HepG2 (cell line): ENCODE measurements around the gene MAP2K2. TPM values are rescaled to one million over a fixed set of nuclear protein-coding genes. Genes with fewer than 3 reads are reported as not detected.
A peak's percentile ranks its signal among the peaks of the same experiment; 100 is the strongest.

Experiments
- FLYWCH1 ChIP-seq: sonication (generic); formaldehyde crosslinking; IDR thresholded peaks from 2 replicates; pipeline ENCODE4 v1.8.1; 2023; ENCODE audit warnings: mild to moderate bottlenecking, missing genetic modification reagents
- GABPB1 ChIP-seq: IDR thresholded peaks from 2 replicates; pipeline ENCODE4 v1.6.1; 2016; ENCODE audit warnings: mild to moderate bottlenecking, missing genetic modification reagents, moderate library complexity, missing compliant biosample characterization
- HCFC1 ChIP-seq: fragments of 150-350 bp; IDR thresholded peaks from 2 replicates; pipeline ENCODE4 v1.6.1; 2014; ENCODE audit warnings: low read depth, low read length
- HHEX ChIP-seq: IDR thresholded peaks from 2 replicates; pipeline ENCODE4 v1.6.1; 2016; ENCODE audit warnings: control low read depth
- HOXA3 ChIP-seq: sonication (generic); formaldehyde crosslinking; IDR thresholded peaks from 2 replicates; pipeline ENCODE4 v1.5.0; 2020; ENCODE audit warnings: missing genetic modification reagents
- NCOR1 ChIP-seq: fragments of 200-600 bp; sonication (generic); IDR thresholded peaks from 2 replicates; pipeline ENCODE4 v1.7.0; 2017; ENCODE audit warnings: antibody characterized with exemption, low read length, borderline replicate concordance
- PCBP1 ChIP-seq: fragments of 200-400 bp; formaldehyde crosslinking; IDR thresholded peaks from 2 replicates; pipeline ENCODE4 v1.6.1; 2017; ENCODE audit warnings: mild to moderate bottlenecking, low read depth, low read length, borderline replicate concordance
- SOX6 ChIP-seq, 2 experiments: fragments of 450-650 bp in 1 of 2; sonication (generic) in 1 of 2; formaldehyde crosslinking in 1 of 2; IDR thresholded peaks; 2 replicates each; pipeline versions ENCODE4 v1.4.0 to v1.6.1; 2017 to 2020; ENCODE audit warnings: antibody characterized with exemption in 1 of 2, mild to moderate bottlenecking in 1 of 2, missing genetic modification reagents in 1 of 2
- TBP ChIP-seq: sonication (generic); formaldehyde crosslinking; IDR thresholded peaks from 2 replicates; pipeline ENCODE4 v1.5.0; 2020; ENCODE audit warnings: missing genetic modification reagents
- ZC3H4 ChIP-seq: sonication (generic); formaldehyde crosslinking; IDR thresholded peaks from 2 replicates; pipeline ENCODE4 v1.4.0; 2020; ENCODE audit warnings: missing genetic modification reagents, borderline replicate concordance
- ZNF569 ChIP-seq: sonication (generic); formaldehyde crosslinking; IDR thresholded peaks from 2 replicates; pipeline ENCODE4 v1.5.0; 2020; ENCODE audit warnings: mild to moderate bottlenecking, missing genetic modification reagents, moderate library complexity, borderline replicate concordance
- ZNF674 ChIP-seq: sonication (generic); formaldehyde crosslinking; IDR thresholded peaks from 2 replicates; pipeline ENCODE4 v1.5.0; 2020; ENCODE audit warnings: low read depth, mild to moderate bottlenecking, missing genetic modification reagents
- ZNF777 ChIP-seq: sonication (generic); formaldehyde crosslinking; IDR thresholded peaks from 2 replicates; pipeline ENCODE4 v1.4.0; 2020; ENCODE audit warnings: missing genetic modification reagents
- polyA plus RNA-seq, 8 experiments: library from polyadenylated mRNA; depleted of rRNA in 3 of 8; stranded (reverse) in 7 of 8; unstranded in 1 of 8; fragments of >200 nt; fragmentation: Illumina TruSeq in 4 of 8; extraction: Trizol in 4 of 8; gene quantifications; 2 replicates each; pipeline versions ENCODE4 v1.2.1 to v1.2.3, GENCODE V29; 2011 to 2016; ENCODE audit warnings: low read depth in 4 of 8, missing spikeins in 1 of 8, mixed read lengths in 1 of 8; ENCODE audit not compliant: insufficient read depth in 1 of 8
- total RNA-seq, 5 experiments: library from RNA; depleted of rRNA; stranded (reverse); fragments of >200 nt; fragmentation: Illumina TruSeq; extraction: Trizol; gene quantifications; 2 replicates each; pipeline ENCODE4 v1.2.3, GENCODE V29; 2016; ENCODE audit warnings: low read depth in 1 of 5
- TF ChIP-seq, protein P1 (sequence below): sonication (generic); formaldehyde crosslinking; IDR thresholded peaks from 2 replicates; pipeline ENCODE4 v1.4.0; 2020; ENCODE audit warnings: missing genetic modification reagents
- TF ChIP-seq, protein P2 (sequence below): IDR thresholded peaks from 2 replicates; pipeline ENCODE4 v1.6.1; 2016; ENCODE audit warnings: mild to moderate bottlenecking, missing biosample characterization, missing genetic modification reagents
- TF ChIP-seq, protein P3 (sequence below): IDR thresholded peaks from 2 replicates; pipeline ENCODE4 v1.6.1; 2016; ENCODE audit warnings: missing compliant biosample characterization, missing genetic modification reagents, borderline replicate concordance
- TF ChIP-seq, protein P4 (sequence below): sonication (generic); formaldehyde crosslinking; IDR thresholded peaks from 2 replicates; pipeline ENCODE4 v1.4.0; 2020; ENCODE audit warnings: missing genetic modification reagents, borderline replicate concordance
- TF ChIP-seq, protein P5 (sequence below): sonication (generic); formaldehyde crosslinking; IDR thresholded peaks from 2 replicates; pipeline ENCODE4; 2020; ENCODE audit warnings: missing genetic modification reagents, mild to moderate bottlenecking, borderline replicate concordance

MAP2K2 gene
- total and polyA plus RNA-seq, 2 of the 13 experiments (the other 11 are each of a cell fraction or from before 2014, with no cell fraction given), result 70.3 to 80.9 TPM

- TF ChIP-seq, protein P1, sequence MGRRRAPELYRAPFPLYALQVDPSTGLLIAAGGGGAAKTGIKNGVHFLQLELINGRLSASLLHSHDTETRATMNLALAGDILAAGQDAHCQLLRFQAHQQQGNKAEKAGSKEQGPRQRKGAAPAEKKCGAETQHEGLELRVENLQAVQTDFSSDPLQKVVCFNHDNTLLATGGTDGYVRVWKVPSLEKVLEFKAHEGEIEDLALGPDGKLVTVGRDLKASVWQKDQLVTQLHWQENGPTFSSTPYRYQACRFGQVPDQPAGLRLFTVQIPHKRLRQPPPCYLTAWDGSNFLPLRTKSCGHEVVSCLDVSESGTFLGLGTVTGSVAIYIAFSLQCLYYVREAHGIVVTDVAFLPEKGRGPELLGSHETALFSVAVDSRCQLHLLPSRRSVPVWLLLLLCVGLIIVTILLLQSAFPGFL (CRISPR knock-in tag), result no peak
- TF ChIP-seq, protein P2, sequence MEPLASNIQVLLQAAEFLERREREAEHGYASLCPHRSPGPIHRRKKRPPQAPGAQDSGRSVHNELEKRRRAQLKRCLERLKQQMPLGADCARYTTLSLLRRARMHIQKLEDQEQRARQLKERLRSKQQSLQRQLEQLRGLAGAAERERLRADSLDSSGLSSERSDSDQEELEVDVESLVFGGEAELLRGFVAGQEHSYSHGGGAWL, result peak; percentile 81; the same call in 1 of the 2 replicates
- no peak for TF ChIP-seq ZC3H4 (CRISPR knock-in tag)
- TF ChIP-seq, protein P3, sequence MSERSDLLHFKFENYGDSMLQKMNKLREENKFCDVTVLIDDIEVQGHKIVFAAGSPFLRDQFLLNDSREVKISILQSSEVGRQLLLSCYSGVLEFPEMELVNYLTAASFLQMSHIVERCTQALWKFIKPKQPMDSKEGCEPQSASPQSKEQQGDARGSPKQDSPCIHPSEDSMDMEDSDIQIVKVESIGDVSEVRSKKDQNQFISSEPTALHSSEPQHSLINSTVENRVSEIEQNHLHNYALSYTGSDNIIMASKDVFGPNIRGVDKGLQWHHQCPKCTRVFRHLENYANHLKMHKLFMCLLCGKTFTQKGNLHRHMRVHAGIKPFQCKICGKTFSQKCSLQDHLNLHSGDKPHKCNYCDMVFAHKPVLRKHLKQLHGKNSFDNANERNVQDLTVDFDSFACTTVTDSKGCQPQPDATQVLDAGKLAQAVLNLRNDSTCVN, result peak; percentile 72; the same call in 1 of the 2 replicates
- TF ChIP-seq NCOR1, result no peak
- TF ChIP-seq SOX6 (IDR thresholded peaks at IDR 0.05), result no peak
- peak; percentile 31; the same call in 1 of the 2 replicates for TF ChIP-seq SOX6 (CRISPR knock-in tag; IDR thresholded peaks at IDR 0.05)
- TF ChIP-seq HOXA3 (CRISPR knock-in tag), result peak; percentile 80
- TF ChIP-seq PCBP1, result peak; percentile 70; the same call in 1 of the 2 replicates
- 0 out of 2 replicates have a peak, but pooled peaks have one; percentile 26 for TF ChIP-seq FLYWCH1 (CRISPR knock-in tag)
- TF ChIP-seq TBP, result no peak
- TF ChIP-seq ZNF674 (CRISPR knock-in tag), result 0 out of 2 replicates have a peak, but pooled peaks have one; percentile 38
- peak; percentile 60; the same call in 1 of the 2 replicates for TF ChIP-seq ZNF777 (CRISPR knock-in tag)
- no peak for TF ChIP-seq ZNF569 (CRISPR knock-in tag)
- peak; percentile 27; the same call in 1 of the 2 replicates for TF ChIP-seq HCFC1
- TF ChIP-seq, protein P4, sequence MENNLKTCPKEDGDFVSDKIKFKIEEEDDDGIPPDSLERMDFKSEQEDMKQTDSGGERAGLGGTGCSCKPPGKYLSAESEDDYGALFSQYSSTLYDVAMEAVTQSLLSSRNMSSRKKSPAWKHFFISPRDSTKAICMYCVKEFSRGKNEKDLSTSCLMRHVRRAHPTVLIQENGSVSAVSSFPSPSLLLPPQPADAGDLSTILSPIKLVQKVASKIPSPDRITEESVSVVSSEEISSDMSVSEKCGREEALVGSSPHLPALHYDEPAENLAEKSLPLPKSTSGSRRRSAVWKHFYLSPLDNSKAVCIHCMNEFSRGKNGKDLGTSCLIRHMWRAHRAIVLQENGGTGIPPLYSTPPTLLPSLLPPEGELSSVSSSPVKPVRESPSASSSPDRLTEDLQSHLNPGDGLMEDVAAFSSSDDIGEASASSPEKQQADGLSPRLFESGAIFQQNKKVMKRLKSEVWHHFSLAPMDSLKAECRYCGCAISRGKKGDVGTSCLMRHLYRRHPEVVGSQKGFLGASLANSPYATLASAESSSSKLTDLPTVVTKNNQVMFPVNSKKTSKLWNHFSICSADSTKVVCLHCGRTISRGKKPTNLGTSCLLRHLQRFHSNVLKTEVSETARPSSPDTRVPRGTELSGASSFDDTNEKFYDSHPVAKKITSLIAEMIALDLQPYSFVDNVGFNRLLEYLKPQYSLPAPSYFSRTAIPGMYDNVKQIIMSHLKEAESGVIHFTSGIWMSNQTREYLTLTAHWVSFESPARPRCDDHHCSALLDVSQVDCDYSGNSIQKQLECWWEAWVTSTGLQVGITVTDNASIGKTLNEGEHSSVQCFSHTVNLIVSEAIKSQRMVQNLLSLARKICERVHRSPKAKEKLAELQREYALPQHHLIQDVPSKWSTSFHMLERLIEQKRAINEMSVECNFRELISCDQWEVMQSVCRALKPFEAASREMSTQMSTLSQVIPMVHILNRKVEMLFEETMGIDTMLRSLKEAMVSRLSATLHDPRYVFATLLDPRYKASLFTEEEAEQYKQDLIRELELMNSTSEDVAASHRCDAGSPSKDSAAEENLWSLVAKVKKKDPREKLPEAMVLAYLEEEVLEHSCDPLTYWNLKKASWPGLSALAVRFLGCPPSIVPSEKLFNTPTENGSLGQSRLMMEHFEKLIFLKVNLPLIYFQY (CRISPR knock-in tag), result peak; percentile 63; the same call in 1 of the 2 replicates
- no peak for TF ChIP-seq HHEX (CRISPR knock-in tag)
- TF ChIP-seq, protein P5, sequence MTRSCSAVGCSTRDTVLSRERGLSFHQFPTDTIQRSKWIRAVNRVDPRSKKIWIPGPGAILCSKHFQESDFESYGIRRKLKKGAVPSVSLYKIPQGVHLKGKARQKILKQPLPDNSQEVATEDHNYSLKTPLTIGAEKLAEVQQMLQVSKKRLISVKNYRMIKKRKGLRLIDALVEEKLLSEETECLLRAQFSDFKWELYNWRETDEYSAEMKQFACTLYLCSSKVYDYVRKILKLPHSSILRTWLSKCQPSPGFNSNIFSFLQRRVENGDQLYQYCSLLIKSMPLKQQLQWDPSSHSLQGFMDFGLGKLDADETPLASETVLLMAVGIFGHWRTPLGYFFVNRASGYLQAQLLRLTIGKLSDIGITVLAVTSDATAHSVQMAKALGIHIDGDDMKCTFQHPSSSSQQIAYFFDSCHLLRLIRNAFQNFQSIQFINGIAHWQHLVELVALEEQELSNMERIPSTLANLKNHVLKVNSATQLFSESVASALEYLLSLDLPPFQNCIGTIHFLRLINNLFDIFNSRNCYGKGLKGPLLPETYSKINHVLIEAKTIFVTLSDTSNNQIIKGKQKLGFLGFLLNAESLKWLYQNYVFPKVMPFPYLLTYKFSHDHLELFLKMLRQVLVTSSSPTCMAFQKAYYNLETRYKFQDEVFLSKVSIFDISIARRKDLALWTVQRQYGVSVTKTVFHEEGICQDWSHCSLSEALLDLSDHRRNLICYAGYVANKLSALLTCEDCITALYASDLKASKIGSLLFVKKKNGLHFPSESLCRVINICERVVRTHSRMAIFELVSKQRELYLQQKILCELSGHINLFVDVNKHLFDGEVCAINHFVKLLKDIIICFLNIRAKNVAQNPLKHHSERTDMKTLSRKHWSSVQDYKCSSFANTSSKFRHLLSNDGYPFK, result peak; percentile 65; the same call in 1 of the 2 replicates
- TF ChIP-seq GABPB1 (CRISPR knock-in tag), result peak; percentile 77
These were observed at the start of gene MAP2K2 (continued) for GRCh38 chr19:4123615-4124568.
